Measurements from ENCODE around the gene TPM4. TPM values are rescaled to one million over a fixed set of nuclear protein-coding genes. Genes with fewer than 3 reads are reported as not detected.
"Not testable (repeated sequence)": the region's sequence is repeated elsewhere in the genome, so short reads cannot be mapped to it uniquely, and the experiment has no call there.

Gene TPM4
- total RNA-seq, 1 donor from 2014 or later, result 235 TPM

- TF ChIP-seq CTCF (IDR thresholded peaks at IDR 0.05; ENCODE audit: insufficient read depth, low read length, severe bottlenecking), result no peak
- no peaks in the 10 kb centered on the region for H3K27me3 ChIP-seq (ENCODE audit: control insufficient read depth, insufficient read depth, low read length)
- H3K36me3 ChIP-seq (ENCODE audit: control insufficient read depth, insufficient read depth, low read length), result peaks cover 60% of the 10 kb centered on the region
- DNase-seq (ENCODE audit: low read depth), result no peak
- FAIRE-seq, result no peak
- H3K4me3 ChIP-seq (ENCODE audit: low read depth, low read length), result no peak overlapping the region
Observed at GRCh38 chr19:16084067-16084685, 7.9 kb downstream of the TPM4 start.

GRCh38 chr19:16085115-16085514 is 8.8 kb downstream of the TPM4 start:
- DNase-seq (ENCODE audit: low read depth) (peak; percentile 49), FAIRE-seq (no peak)
- H3K36me3 ChIP-seq (ENCODE audit: control insufficient read depth, insufficient read depth, low read length), result peaks cover 64% of the 10 kb centered on the region
- no peak for TF ChIP-seq CTCF (IDR thresholded peaks at IDR 0.05; ENCODE audit: insufficient read depth, low read length, severe bottlenecking)
- H3K4me3 ChIP-seq (ENCODE audit: low read depth, low read length), result no peak overlapping the region
- no peaks in the 10 kb centered on the region for H3K27me3 ChIP-seq (ENCODE audit: control insufficient read depth, insufficient read depth, low read length)

GRCh38 chr19:16087404-16087803 is 11.1 kb downstream of the TPM4 start:
- not testable (repeated sequence) for DNase-seq (ENCODE audit: low read depth); H3K4me3 ChIP-seq (ENCODE audit: low read depth, low read length); FAIRE-seq; H3K27me3 ChIP-seq (ENCODE audit: control insufficient read depth, insufficient read depth, low read length)
- H3K36me3 ChIP-seq (ENCODE audit: control insufficient read depth, insufficient read depth, low read length), result peaks cover 64% of the 10 kb centered on the region

- Histone ChIP-seq H3K4me3 (ENCODE audit: low read depth, low read length) (no peak overlapping the region), H3K36me3 (ENCODE audit: control insufficient read depth, insufficient read depth, low read length) (peaks cover 65% of the 10 kb centered on the region), H3K27me3 (ENCODE audit: control insufficient read depth, insufficient read depth, low read length) (no peaks in the 10 kb centered on the region)
- no peak for TF ChIP-seq CTCF (IDR thresholded peaks at IDR 0.05; ENCODE audit: insufficient read depth, low read length, severe bottlenecking)
- no peak for DNase-seq (ENCODE audit: low read depth)
- no peak for FAIRE-seq
Observed at GRCh38 chr19:16087940-16088339, 11.6 kb downstream of the TPM4 start.

- TF ChIP-seq CTCF (IDR thresholded peaks at IDR 0.05; ENCODE audit: insufficient read depth, low read length, severe bottlenecking), result no peak
- FAIRE-seq (no peak), DNase-seq (ENCODE audit: low read depth) (no peak)
- Histone ChIP-seq H3K36me3 (ENCODE audit: control insufficient read depth, insufficient read depth, low read length) (peaks cover 66% of the 10 kb centered on the region), H3K4me3 (ENCODE audit: low read depth, low read length) (no peak overlapping the region), H3K27me3 (ENCODE audit: control insufficient read depth, insufficient read depth, low read length) (no peaks in the 10 kb centered on the region)
Observed at GRCh38 chr19:16088351-16089009, 12.2 kb downstream of the TPM4 start.

- Histone ChIP-seq H3K36me3 (ENCODE audit: control insufficient read depth, insufficient read depth, low read length) (peaks cover 68% of the 10 kb centered on the region), H3K4me3 (ENCODE audit: low read depth, low read length) (no peak overlapping the region), H3K27me3 (ENCODE audit: control insufficient read depth, insufficient read depth, low read length) (no peaks in the 10 kb centered on the region)
- FAIRE-seq, result no peak
- DNase-seq (ENCODE audit: low read depth), result no peak
- no peak for TF ChIP-seq CTCF (IDR thresholded peaks at IDR 0.05; ENCODE audit: insufficient read depth, low read length, severe bottlenecking)
Observed at GRCh38 chr19:16089010-16089846, 12.9 kb downstream of the TPM4 start.
